Prostate gland (tissue), 2 donors: ENCODE results near the gene CRMP1. TPM values are rescaled to one million over a fixed set of nuclear protein-coding genes. Genes with fewer than 3 reads are reported as not detected.
A peak's percentile ranks its signal among the peaks of the same experiment; 100 is the strongest.
"Not testable (repeated sequence)": the region's sequence is repeated elsewhere in the genome, so short reads cannot be mapped to it uniquely, and the experiment has no call there.

ENCODE experiments used
- DNase-seq: peaks from one replicate; pipeline ENCODE4 v3.0.0-alpha.2; 2019; ENCODE audit warnings: low spot score
- H3K27ac ChIP-seq, 2 donors: fragments of 200-600 bp; sonication (generic); 2 replicates each; pipeline ENCODE4 v1.5.1; 2017 to 2019
- H3K27me3 ChIP-seq: fragments of 200-600 bp; sonication (generic); replicated peaks from 2 replicates; pipeline ENCODE4 v1.5.1; 2019; ENCODE audit not compliant: insufficient read depth
- H3K36me3 ChIP-seq, 2 donors: fragments of 200-600 bp; sonication (generic); 1 replicate in 1 of 2; 2 replicates in 1 of 2; pipeline versions ENCODE4 v1.5.1 to v1.8.1; 2017 to 2019
- H3K4me1 ChIP-seq: fragments of 200-600 bp; sonication (generic); replicated peaks from 2 replicates; pipeline ENCODE4 v1.5.1; 2019
- H3K4me3 ChIP-seq, 2 donors: fragments of 200-600 bp; sonication (generic); 2 replicates each; pipeline ENCODE4 v1.5.1; 2017 to 2019
- H3K9me3 ChIP-seq: fragments of 200-600 bp; sonication (generic); 2 replicates; pipeline ENCODE4 v1.5.1; 2017
- POLR2A ChIP-seq: fragments of 450-650 bp; IDR thresholded peaks from one replicate; pipeline ENCODE4 v1.6.1; 2016; ENCODE audit warnings: antibody characterized with exemption, mild to moderate bottlenecking
- POLR2AphosphoS5 ChIP-seq: sonication (generic); formaldehyde crosslinking; IDR thresholded peaks from one replicate; pipeline ENCODE4 v1.6.1; 2017; ENCODE audit warnings: antibody characterized with exemption
- WGBS: methylation state at CpG from one replicate; pipeline ENCODE4 v1.1.5; 2018; 5-methylcytosine and 5-hydroxymethylcytosine counted together
- intact Hi-C: fragments of 100-400 bp; cut with DNase I; formaldehyde crosslinking; loops from one replicate; pipeline ENCODE4 v1.14.2; 2022
- total RNA-seq, 2 donors: library from RNA; depleted of rRNA; stranded (reverse); fragments of >200 nt; gene quantifications; one replicate each; pipeline ENCODE4 v1.1.0, GENCODE V29; 2016
- TF ChIP-seq, protein P1 (sequence below), 4 experiments: fragments of 200-600 bp in 2 of 4; fragments of 450-650 bp in 2 of 4; sonication (generic) in 2 of 4; IDR thresholded peaks; 1 replicate in 3 of 4; 2 replicates in 1 of 4; pipeline ENCODE4 v1.5.1; 2016 to 2019; ENCODE audit warnings: antibody characterized with exemption in 4 of 4, mild to moderate bottlenecking in 2 of 4, moderate library complexity in 2 of 4

Gene CRMP1
- total RNA-seq, 2 donors from 2014 or later = 1.4 to 6.0 TPM

DNA sequence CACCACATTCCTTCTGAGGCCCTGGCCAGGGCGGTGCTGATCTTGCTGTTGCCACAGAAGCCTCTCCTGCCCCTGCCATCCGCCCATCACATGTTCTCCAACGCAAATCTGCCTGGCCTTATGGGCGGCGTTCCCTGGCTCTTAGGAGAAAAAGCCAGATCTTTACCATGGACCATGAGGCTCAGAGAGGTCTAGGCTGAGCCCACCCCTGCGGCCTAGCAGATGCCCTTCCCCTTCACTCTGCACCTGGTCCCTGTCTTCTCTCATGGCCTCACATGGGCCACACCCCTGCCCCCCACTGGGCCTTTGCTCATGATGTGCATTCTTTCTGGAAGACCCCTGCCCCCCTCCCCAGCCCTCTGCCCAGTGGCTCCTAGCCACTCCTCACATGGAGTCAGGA, 78.5 kb downstream of the CRMP1 start:
- DNase-seq = no peak
- 97% methylated on average over 6 of the region's 6 CpGs for WGBS
- Histone ChIP-seq H3K27ac (no peak overlapping the region), H3K4me1 (no peaks in the 10 kb centered on the region), H3K4me3 (no peak overlapping the region), H3K36me3 (peaks cover 0 to 14% of the 10 kb centered on the region in 2 donors), H3K27me3 (no peaks in the 10 kb centered on the region), H3K9me3 (no peaks in the 10 kb centered on the region)
- no peak for TF ChIP-seq POLR2AphosphoS5
- TF ChIP-seq, protein P1, sequence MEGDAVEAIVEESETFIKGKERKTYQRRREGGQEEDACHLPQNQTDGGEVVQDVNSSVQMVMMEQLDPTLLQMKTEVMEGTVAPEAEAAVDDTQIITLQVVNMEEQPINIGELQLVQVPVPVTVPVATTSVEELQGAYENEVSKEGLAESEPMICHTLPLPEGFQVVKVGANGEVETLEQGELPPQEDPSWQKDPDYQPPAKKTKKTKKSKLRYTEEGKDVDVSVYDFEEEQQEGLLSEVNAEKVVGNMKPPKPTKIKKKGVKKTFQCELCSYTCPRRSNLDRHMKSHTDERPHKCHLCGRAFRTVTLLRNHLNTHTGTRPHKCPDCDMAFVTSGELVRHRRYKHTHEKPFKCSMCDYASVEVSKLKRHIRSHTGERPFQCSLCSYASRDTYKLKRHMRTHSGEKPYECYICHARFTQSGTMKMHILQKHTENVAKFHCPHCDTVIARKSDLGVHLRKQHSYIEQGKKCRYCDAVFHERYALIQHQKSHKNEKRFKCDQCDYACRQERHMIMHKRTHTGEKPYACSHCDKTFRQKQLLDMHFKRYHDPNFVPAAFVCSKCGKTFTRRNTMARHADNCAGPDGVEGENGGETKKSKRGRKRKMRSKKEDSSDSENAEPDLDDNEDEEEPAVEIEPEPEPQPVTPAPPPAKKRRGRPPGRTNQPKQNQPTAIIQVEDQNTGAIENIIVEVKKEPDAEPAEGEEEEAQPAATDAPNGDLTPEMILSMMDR (IDR thresholded peaks at IDR 0.05) = no peak
- intact Hi-C loops = loop anchor here (10.0 kb wide), 1 partner anchor 760 kb away; the partner anchor contains the start of gene STK32B

DNA sequence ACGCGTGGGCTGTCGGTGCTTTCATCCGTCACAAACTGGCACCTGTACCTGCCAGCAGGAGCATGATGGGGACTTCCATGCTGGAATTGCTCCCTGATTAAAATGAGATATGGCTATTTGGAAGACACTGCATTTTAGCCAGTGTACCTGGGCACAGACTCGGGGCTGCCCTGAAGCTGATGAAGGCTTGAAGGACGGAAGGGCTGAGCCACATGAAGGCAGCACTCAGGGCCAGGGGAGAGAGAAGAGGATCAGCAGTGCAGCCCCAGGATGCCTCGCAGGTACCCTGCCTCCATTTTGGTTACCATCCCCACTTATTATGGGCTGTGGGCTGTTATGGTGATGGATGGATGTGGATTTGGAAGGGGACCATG, 79.0 kb downstream of the CRMP1 start:
- Histone ChIP-seq H3K9me3 (no peaks in the 10 kb centered on the region), H3K4me3 (no peak overlapping the region), H3K27me3 (no peaks in the 10 kb centered on the region), H3K27ac (no peak overlapping the region), H3K36me3 (peaks cover 0 to 14% of the 10 kb centered on the region in 2 donors), H3K4me1 (no peaks in the 10 kb centered on the region)
- intact Hi-C loops = loop anchor here (10.0 kb wide), 1 partner anchor 759 kb away; the partner anchor contains the start of gene STK32B
- TF ChIP-seq POLR2AphosphoS5 (no peak), POLR2A (no peak)
- TF ChIP-seq, protein P1 (IDR thresholded peaks at IDR 0.05) = no peak
- DNase-seq = no peak
- WGBS = 90% methylated on average over 7 of the region's 7 CpGs

DNA sequence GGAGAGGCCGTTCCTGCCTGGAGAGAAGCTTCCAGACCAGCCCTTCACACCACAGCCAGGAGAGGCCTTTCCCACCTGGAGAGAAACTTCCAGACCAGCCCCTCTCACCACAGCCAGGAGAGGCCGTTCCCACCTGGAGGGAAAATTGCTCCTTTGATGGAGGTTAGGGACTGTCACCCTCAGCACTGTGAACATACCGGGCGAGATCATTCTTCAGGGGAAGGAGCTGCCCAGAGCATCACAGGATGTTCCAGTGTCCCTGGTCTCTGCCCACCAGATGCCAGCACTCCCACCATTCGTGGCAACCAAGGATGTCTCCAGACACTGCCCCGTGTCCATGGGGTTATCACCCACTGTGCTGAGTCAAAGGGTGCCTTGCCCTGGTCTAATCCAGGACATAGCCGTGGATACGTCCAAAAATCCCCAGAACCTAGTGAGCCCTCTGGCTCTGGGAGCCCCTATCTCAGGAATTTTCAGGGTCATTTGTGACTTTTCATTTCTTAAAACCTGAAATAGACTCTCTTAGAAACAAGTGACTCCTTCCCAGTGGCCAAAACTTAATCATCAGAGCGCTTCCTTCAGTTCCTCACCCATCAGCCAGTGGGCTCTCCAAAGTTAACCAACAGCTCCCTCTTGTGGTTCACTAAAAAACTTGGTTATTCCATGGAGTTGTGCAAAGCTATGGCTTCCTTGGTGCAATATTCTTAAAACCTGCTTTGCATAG, 80.2 kb downstream of the CRMP1 start:
- no peak overlapping the region for H3K27ac ChIP-seq
- no peak overlapping the region for H3K4me3 ChIP-seq
- H3K36me3 ChIP-seq = peaks cover 0 to 14% of the 10 kb centered on the region in 2 donors
- H3K9me3 ChIP-seq = no peaks in the 10 kb centered on the region
- peak; percentile 11 for DNase-seq
- TF ChIP-seq POLR2A = no peak
- TF ChIP-seq, protein P1 (IDR thresholded peaks at IDR 0.05) = peak; percentile 18 to 72 (median 70)
- no peaks in the 10 kb centered on the region for H3K27me3 ChIP-seq
- WGBS = 85% methylated on average over 9 of the region's 9 CpGs
- intact Hi-C loops = loop anchor here (10.0 kb wide), 1 partner anchor 758 kb away; the partner anchor contains the start of gene STK32B
- H3K4me1 ChIP-seq = no peaks in the 10 kb centered on the region

DNA sequence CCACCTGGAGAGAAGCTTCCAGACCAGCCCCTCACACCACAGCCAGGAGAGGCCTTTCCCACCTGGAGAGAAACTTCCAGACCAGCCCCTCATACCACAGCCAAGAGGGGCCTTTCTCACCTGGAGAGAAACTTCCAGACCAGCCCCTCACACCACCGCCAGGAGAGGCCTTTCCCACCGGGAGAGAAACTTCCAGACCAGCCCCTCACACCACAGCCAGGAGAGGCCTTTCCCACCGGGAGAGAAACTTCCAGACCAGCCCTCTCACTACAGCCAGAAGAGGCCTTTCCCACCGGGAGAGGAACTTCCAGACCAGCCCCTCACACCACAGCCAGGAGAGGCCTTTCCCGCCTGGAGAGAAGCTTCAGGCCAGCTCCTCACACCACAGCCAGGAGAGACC, 80.8 kb downstream of the CRMP1 start:
- not testable (repeated sequence) for H3K27ac ChIP-seq, H3K9me3 ChIP-seq, H3K27me3 ChIP-seq, H3K4me1 ChIP-seq, DNase-seq, H3K4me3 ChIP-seq
- intact Hi-C loops = loop anchor here (10.0 kb wide), 1 partner anchor 757 kb away; the partner anchor contains the start of gene STK32B
- peaks cover 0 to 14% of the 10 kb centered on the region in 2 donors for H3K36me3 ChIP-seq
- 82% methylated on average over 5 of the region's 5 CpGs for WGBS

DNA sequence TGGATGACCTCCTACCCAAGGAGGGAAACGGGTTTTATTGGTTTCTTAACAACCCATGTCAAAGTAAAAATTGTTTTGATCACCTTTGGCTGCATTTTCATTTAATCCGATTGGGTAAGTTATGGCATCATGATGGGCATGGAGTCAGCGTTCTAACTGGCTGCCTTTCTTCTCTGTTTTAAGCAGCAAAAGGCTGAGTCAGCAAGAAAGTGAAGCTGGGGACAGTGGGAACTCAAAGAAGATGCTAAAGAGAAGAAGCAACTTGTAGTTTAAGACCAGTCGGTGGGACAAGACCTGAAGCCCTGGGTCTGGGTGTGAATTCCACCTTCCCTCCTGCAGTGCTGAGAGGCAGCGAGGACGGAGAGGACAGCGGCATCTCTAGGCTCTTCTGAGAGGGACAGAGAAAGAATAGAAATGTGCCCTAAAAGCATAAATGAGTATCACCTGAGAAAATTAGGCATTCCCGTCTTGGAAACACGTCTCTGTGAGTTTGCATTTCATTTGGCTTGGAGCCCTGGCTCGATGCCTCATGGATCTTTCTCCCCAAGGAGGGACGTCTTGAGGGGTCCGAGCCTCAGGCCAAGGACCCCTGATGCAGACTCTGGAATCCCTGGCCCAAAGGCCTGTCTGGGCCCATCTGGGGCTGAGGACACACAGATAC, 82.0 kb downstream of the CRMP1 start:
- no peak for DNase-seq
- H3K27ac ChIP-seq = no peak overlapping the region
- H3K27me3 ChIP-seq = no peaks in the 10 kb centered on the region
- H3K4me1 ChIP-seq = no peaks in the 10 kb centered on the region
- no peak overlapping the region for H3K4me3 ChIP-seq
- 71% methylated on average over 12 of the region's 12 CpGs for WGBS
- TF ChIP-seq POLR2AphosphoS5 (no peak), POLR2A (no peak)
- TF ChIP-seq, protein P1 (IDR thresholded peaks at IDR 0.05) = no peak
- H3K36me3 ChIP-seq = peaks cover 0 to 14% of the 10 kb centered on the region in 2 donors
- intact Hi-C loops = loop anchor here (10.0 kb wide), 1 partner anchor 756 kb away; the partner anchor contains the start of gene STK32B
- H3K9me3 ChIP-seq = no peaks in the 10 kb centered on the region
